Measurements from ENCODE around the gene OR2L8. TPM values are rescaled to one million over a fixed set of nuclear protein-coding genes. Genes with fewer than 3 reads are reported as not detected.
A peak's percentile ranks its signal among the peaks of the same experiment; 100 is the strongest.

Gene OR2L8
- not detected for polyA plus RNA-seq (2013, experiment 1 of 2)
- not detected for polyA plus RNA-seq (2013, experiment 2 of 2)

GRCh38 chr1:247948558-247948957, at the start of gene OR2L8:
OR2L8 (plus strand) TSS chr1:247948858; CDS start chr1:247948858, 0 bp downstream.
- no peak for DNase-seq
- H3K27me3 ChIP-seq (ENCODE audit: insufficient read depth, low read length, poor library complexity): no peaks in the 10 kb centered on the region
- H3K4ac ChIP-seq (ENCODE audit: low read depth, low read length): no peak within 1 kb of the TSS
- H3K4me2 ChIP-seq (ENCODE audit: low read length): no peak within 1 kb of the TSS
- no peak within 1 kb of the TSS for H3K9ac ChIP-seq (ENCODE audit: low read length)
- H4K5ac ChIP-seq (ENCODE audit: low read length): no peak within 1 kb of the TSS
- H3K56ac ChIP-seq (ENCODE audit: low read length): no peak within 1 kb of the TSS
- H3K18ac ChIP-seq (ENCODE audit: low read length): no peak within 1 kb of the TSS
- no peaks in the 10 kb centered on the region for H3K79me1 ChIP-seq (ENCODE audit: low read length)
- no peak within 1 kb of the TSS for H2BK5ac ChIP-seq (ENCODE audit: low read length)
- H3K79me2 ChIP-seq (ENCODE audit: control insufficient read depth, insufficient read depth, low read length): no peaks in the 10 kb centered on the region
- H3K4me1 ChIP-seq (ENCODE audit: control insufficient read depth, low read depth, low read length): no peaks in the 10 kb centered on the region
- H2BK120ac ChIP-seq (ENCODE audit: low read depth, low read length): no peak within 1 kb of the TSS
- H3K4me3 ChIP-seq (ENCODE audit: low read length): no peak within 1 kb of the TSS
- no CpG with 5 or more reads among the region's 3 CpGs for WGBS (ENCODE audit: extremely low coverage, insufficient coverage, low lambda C conversion rate)
- H3K36me3 ChIP-seq (ENCODE audit: control insufficient read depth, insufficient read depth, low read length): no peaks in the 10 kb centered on the region
- H4K8ac ChIP-seq (ENCODE audit: low read depth, low read length): no peak within 1 kb of the TSS
- H2AK5ac ChIP-seq (ENCODE audit: low read length): no peak within 1 kb of the TSS
- H2BK15ac ChIP-seq (replicated peaks; ENCODE audit: low read depth): no peak within 1 kb of the TSS
- H3K23ac ChIP-seq (ENCODE audit: low read length): no peak within 1 kb of the TSS
- no peak within 1 kb of the TSS for H3K27ac ChIP-seq (ENCODE audit: low read depth, low read length)

GRCh38 chr1:247904122-247904521, 44.5 kb upstream of the OR2L8 start:
- no peak overlapping the region for H4K8ac ChIP-seq (ENCODE audit: low read depth, low read length)
- H3K27me3 ChIP-seq (ENCODE audit: insufficient read depth, low read length, poor library complexity): no peaks in the 10 kb centered on the region
- no peaks in the 10 kb centered on the region for H3K4me1 ChIP-seq (ENCODE audit: control insufficient read depth, low read depth, low read length)
- no peak overlapping the region for H3K4ac ChIP-seq (ENCODE audit: low read depth, low read length)
- no peak overlapping the region for H2BK5ac ChIP-seq (ENCODE audit: low read length)
- no peaks in the 10 kb centered on the region for H3K36me3 ChIP-seq (ENCODE audit: control insufficient read depth, insufficient read depth, low read length)
- no peak overlapping the region for H3K27ac ChIP-seq (ENCODE audit: low read depth, low read length)
- no peak overlapping the region for H3K4me3 ChIP-seq (ENCODE audit: low read length)
- no peak overlapping the region for H3K18ac ChIP-seq (ENCODE audit: low read length)
- H3K79me1 ChIP-seq (ENCODE audit: low read length): no peaks in the 10 kb centered on the region
- no peak for DNase-seq
- H3K23ac ChIP-seq (ENCODE audit: low read length): no peak overlapping the region
- H2AK5ac ChIP-seq (ENCODE audit: low read length): no peak overlapping the region
- H4K5ac ChIP-seq (ENCODE audit: low read length): no peak overlapping the region
- no peak overlapping the region for H3K4me2 ChIP-seq (ENCODE audit: low read length)
- no peak overlapping the region for H2BK15ac ChIP-seq (replicated peaks; ENCODE audit: low read depth)
- H3K9ac ChIP-seq (ENCODE audit: low read length): no peak overlapping the region
- no peak overlapping the region for H2BK120ac ChIP-seq (ENCODE audit: low read depth, low read length)
- WGBS (ENCODE audit: extremely low coverage, insufficient coverage, low lambda C conversion rate): no CpG with 5 or more reads among the region's 6 CpGs
- H3K56ac ChIP-seq (ENCODE audit: low read length): no peak overlapping the region
- H3K79me2 ChIP-seq (ENCODE audit: control insufficient read depth, insufficient read depth, low read length): no peaks in the 10 kb centered on the region

DNA sequence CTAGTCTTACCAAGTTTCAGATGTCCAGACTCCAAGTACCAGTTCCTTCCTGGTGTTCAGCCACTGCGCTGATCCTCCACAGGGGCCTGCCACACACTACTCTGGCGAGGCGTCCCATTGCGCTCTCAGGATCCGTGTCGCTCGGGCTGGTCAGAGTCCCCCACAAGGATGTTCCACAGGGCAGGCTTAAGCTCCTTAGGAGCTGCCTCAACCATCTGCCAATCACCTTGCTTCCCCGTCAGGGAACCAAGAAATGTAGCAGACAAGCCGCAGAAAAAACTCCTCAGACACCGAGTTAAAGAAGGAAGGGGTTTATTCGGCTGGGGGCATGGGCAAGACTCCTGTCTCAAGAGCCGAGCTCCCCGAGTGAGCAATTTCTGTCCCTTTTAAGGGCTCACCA, 43.5 kb upstream of the OR2L8 start:
- DNase-seq: no peak
- H3K56ac ChIP-seq (ENCODE audit: low read length): no peak overlapping the region
- H3K23ac ChIP-seq (ENCODE audit: low read length): no peak overlapping the region
- no CpG with 5 or more reads among the region's 13 CpGs for WGBS (ENCODE audit: extremely low coverage, insufficient coverage, low lambda C conversion rate)
- H3K36me3 ChIP-seq (ENCODE audit: control insufficient read depth, insufficient read depth, low read length): no peaks in the 10 kb centered on the region
- no peak overlapping the region for H2BK5ac ChIP-seq (ENCODE audit: low read length)
- H3K4me1 ChIP-seq (ENCODE audit: control insufficient read depth, low read depth, low read length): no peaks in the 10 kb centered on the region
- no peak overlapping the region for H3K9ac ChIP-seq (ENCODE audit: low read length)
- H3K79me2 ChIP-seq (ENCODE audit: control insufficient read depth, insufficient read depth, low read length): no peaks in the 10 kb centered on the region
- no peaks in the 10 kb centered on the region for H3K79me1 ChIP-seq (ENCODE audit: low read length)
- no peak overlapping the region for H3K4me2 ChIP-seq (ENCODE audit: low read length)
- no peak overlapping the region for H3K4me3 ChIP-seq (ENCODE audit: low read length)
- no peak overlapping the region for H4K5ac ChIP-seq (ENCODE audit: low read length)
- no peak overlapping the region for H3K18ac ChIP-seq (ENCODE audit: low read length)
- no peak overlapping the region for H2BK120ac ChIP-seq (ENCODE audit: low read depth, low read length)
- no peak overlapping the region for H2BK15ac ChIP-seq (replicated peaks; ENCODE audit: low read depth)
- no peak overlapping the region for H3K4ac ChIP-seq (ENCODE audit: low read depth, low read length)
- H2AK5ac ChIP-seq (ENCODE audit: low read length): no peak overlapping the region
- no peak overlapping the region for H4K8ac ChIP-seq (ENCODE audit: low read depth, low read length)
- H3K27me3 ChIP-seq (ENCODE audit: insufficient read depth, low read length, poor library complexity): no peaks in the 10 kb centered on the region
- H3K27ac ChIP-seq (ENCODE audit: low read depth, low read length): no peak overlapping the region

DNA sequence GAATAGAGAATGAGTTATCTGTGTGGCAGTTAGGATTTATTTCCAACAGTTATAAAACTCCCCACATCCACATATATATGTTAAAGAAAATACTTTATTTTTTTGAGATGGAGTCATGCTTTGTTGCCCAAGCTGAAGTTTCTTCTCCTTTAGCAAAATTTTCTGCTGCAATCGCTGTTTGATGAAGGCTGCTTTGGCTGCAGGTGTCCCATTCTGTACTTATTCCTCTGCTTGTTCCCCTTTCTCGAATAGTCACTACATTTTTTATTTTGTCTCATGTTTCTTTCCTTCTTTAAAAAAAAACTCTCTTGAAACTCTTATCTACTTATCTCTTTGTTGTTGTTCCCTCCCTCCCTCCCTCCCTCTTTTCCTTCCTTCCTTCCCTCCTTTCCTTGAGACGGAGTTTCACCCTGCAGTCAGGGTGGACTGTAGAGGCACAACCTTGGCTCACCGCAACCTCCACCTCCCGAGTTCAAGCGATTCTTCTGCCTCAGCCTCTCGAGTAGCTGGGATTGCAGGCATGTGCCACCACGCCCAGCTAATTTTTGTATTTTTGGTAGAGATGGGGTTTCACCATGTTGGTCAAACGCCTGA, 42.7 kb upstream of the OR2L8 start:
- H3K56ac ChIP-seq (ENCODE audit: low read length): no peak overlapping the region
- no peak overlapping the region for H3K23ac ChIP-seq (ENCODE audit: low read length)
- H3K4me1 ChIP-seq (ENCODE audit: control insufficient read depth, low read depth, low read length): no peaks in the 10 kb centered on the region
- WGBS (ENCODE audit: extremely low coverage, insufficient coverage, low lambda C conversion rate): no CpG with 5 or more reads among the region's 9 CpGs
- H3K4ac ChIP-seq (ENCODE audit: low read depth, low read length): no peak overlapping the region
- no peaks in the 10 kb centered on the region for H3K36me3 ChIP-seq (ENCODE audit: control insufficient read depth, insufficient read depth, low read length)
- H3K79me2 ChIP-seq (ENCODE audit: control insufficient read depth, insufficient read depth, low read length): no peaks in the 10 kb centered on the region
- no peak overlapping the region for H2BK5ac ChIP-seq (ENCODE audit: low read length)
- H2AK5ac ChIP-seq (ENCODE audit: low read length): no peak overlapping the region
- no peak overlapping the region for H3K27ac ChIP-seq (ENCODE audit: low read depth, low read length)
- no peak overlapping the region for H2BK120ac ChIP-seq (ENCODE audit: low read depth, low read length)
- H3K9ac ChIP-seq (ENCODE audit: low read length): no peak overlapping the region
- H4K5ac ChIP-seq (ENCODE audit: low read length): no peak overlapping the region
- no peaks in the 10 kb centered on the region for H3K79me1 ChIP-seq (ENCODE audit: low read length)
- H3K4me3 ChIP-seq (ENCODE audit: low read length): no peak overlapping the region
- no peak overlapping the region for H3K18ac ChIP-seq (ENCODE audit: low read length)
- H2BK15ac ChIP-seq (replicated peaks; ENCODE audit: low read depth): no peak overlapping the region
- no peak for DNase-seq
- no peak overlapping the region for H4K8ac ChIP-seq (ENCODE audit: low read depth, low read length)
- H3K27me3 ChIP-seq (ENCODE audit: insufficient read depth, low read length, poor library complexity): no peaks in the 10 kb centered on the region
- H3K4me2 ChIP-seq (ENCODE audit: low read length): no peak overlapping the region

DNA sequence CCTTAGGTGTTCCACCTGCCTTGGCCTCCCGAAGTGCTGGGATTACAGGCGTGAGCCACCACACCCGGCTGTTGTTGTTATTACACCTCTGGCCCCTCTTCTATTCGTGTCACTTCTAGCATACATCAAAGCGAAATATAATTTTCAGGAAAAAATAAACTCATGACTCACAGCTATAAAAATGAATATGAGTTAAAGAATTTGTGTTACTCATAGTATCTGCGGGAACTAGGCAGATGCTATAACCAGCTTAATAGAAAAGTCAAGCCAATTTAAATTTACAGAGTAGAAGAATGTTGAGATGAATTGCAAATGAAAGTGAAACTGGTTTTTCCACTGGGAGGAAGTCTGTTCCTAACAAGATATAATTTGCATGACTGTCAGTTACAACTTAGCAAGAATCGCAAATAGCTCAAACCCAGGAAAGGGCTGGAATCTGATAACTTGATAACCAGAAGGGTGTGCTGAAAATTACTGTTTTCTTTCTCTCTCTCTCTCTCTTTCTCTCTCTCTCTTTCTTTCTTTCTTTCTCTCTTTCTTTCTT, 42.1 kb upstream of the OR2L8 start:
- Histone ChIP-seq H3K4me2 (ENCODE audit: low read length) (no peak overlapping the region), H3K4me3 (ENCODE audit: low read length) (no peak overlapping the region)

DNA sequence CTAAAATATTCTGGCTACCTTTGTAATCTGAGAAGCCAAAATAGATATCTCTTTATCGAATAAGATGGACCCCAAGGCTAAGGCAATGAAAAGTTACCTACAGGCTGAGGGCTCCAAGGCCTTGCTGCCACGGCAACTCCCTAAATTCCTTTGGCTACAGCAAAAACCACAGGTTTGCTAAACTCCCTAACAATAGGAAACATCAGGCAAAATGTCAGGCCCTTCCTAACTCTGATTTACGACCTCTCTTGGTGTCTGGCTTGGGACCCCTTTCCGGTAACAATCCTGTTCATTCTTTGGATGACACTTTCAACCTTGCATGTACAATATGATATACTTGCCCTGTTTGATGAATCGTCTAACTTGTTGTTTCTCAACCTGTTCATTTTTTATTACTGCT, 39.9 kb upstream of the OR2L8 start:
- Histone ChIP-seq H4K5ac (ENCODE audit: low read length) (no peak overlapping the region), H2BK120ac (ENCODE audit: low read depth, low read length) (no peak overlapping the region), H3K23ac (ENCODE audit: low read length) (no peak overlapping the region), H2BK5ac (ENCODE audit: low read length) (no peak overlapping the region), H3K4me1 (ENCODE audit: control insufficient read depth, low read depth, low read length) (no peaks in the 10 kb centered on the region), H3K27ac (ENCODE audit: low read depth, low read length) (no peak overlapping the region), H3K36me3 (ENCODE audit: control insufficient read depth, insufficient read depth, low read length) (no peaks in the 10 kb centered on the region), H2BK15ac (replicated peaks; ENCODE audit: low read depth) (no peak overlapping the region), H3K79me1 (ENCODE audit: low read length) (no peaks in the 10 kb centered on the region), H3K79me2 (ENCODE audit: control insufficient read depth, insufficient read depth, low read length) (no peaks in the 10 kb centered on the region), H3K9ac (ENCODE audit: low read length) (no peak overlapping the region), H3K27me3 (ENCODE audit: insufficient read depth, low read length, poor library complexity) (no peaks in the 10 kb centered on the region), H4K8ac (ENCODE audit: low read depth, low read length) (no peak overlapping the region), H3K4ac (ENCODE audit: low read depth, low read length) (no peak overlapping the region), H3K18ac (ENCODE audit: low read length) (no peak overlapping the region), H3K4me2 (ENCODE audit: low read length) (no peak overlapping the region), H3K4me3 (ENCODE audit: low read length) (no peak overlapping the region), H2AK5ac (ENCODE audit: low read length) (no peak overlapping the region), H3K56ac (ENCODE audit: low read length) (no peak overlapping the region)
- no CpG with 5 or more reads among the region's 5 CpGs for WGBS (ENCODE audit: extremely low coverage, insufficient coverage, low lambda C conversion rate)
- no peak for DNase-seq

More for the DNA sequence above, 42.1 kb upstream of the OR2L8 start:
- no peak overlapping the region for H3K23ac ChIP-seq (ENCODE audit: low read length)
- H2BK15ac ChIP-seq (replicated peaks; ENCODE audit: low read depth): no peak overlapping the region
- no peak overlapping the region for H3K27ac ChIP-seq (ENCODE audit: low read depth, low read length)
- no peak overlapping the region for H3K9ac ChIP-seq (ENCODE audit: low read length)
- no peaks in the 10 kb centered on the region for H3K79me2 ChIP-seq (ENCODE audit: control insufficient read depth, insufficient read depth, low read length)
- peak; percentile 64 for DNase-seq
- no peak overlapping the region for H4K8ac ChIP-seq (ENCODE audit: low read depth, low read length)
- H2BK120ac ChIP-seq (ENCODE audit: low read depth, low read length): no peak overlapping the region
- H3K27me3 ChIP-seq (ENCODE audit: insufficient read depth, low read length, poor library complexity): no peaks in the 10 kb centered on the region
- H4K5ac ChIP-seq (ENCODE audit: low read length): no peak overlapping the region
- no peaks in the 10 kb centered on the region for H3K36me3 ChIP-seq (ENCODE audit: control insufficient read depth, insufficient read depth, low read length)
- no peak overlapping the region for H2AK5ac ChIP-seq (ENCODE audit: low read length)
- no peak overlapping the region for H3K4ac ChIP-seq (ENCODE audit: low read depth, low read length)
- H3K4me1 ChIP-seq (ENCODE audit: control insufficient read depth, low read depth, low read length): no peaks in the 10 kb centered on the region
- WGBS (ENCODE audit: extremely low coverage, insufficient coverage, low lambda C conversion rate): no CpG with 5 or more reads among the region's 7 CpGs
- H3K56ac ChIP-seq (ENCODE audit: low read length): no peak overlapping the region
- H3K18ac ChIP-seq (ENCODE audit: low read length): no peak overlapping the region
- H3K79me1 ChIP-seq (ENCODE audit: low read length): no peaks in the 10 kb centered on the region
- no peak overlapping the region for H2BK5ac ChIP-seq (ENCODE audit: low read length)

Data from mesendoderm (in vitro differentiated cells).